NCI-H82 (cell line): ENCODE measurements around the gene GRIA3.
"Not testable (repeated sequence)": the region's sequence is repeated elsewhere in the genome, so short reads cannot be mapped to it uniquely, and the experiment has no call there.

Experiments
- DNase-seq: peaks from one replicate; lab custom pipeline; 2025; lab: John Stamatoyannopoulos, UW

The GRIA3 gene

GRCh38 chrX:123350226-123350625, 166.1 kb downstream of the GRIA3 start:
- DNase-seq = no peak

GRCh38 chrX:123357941-123358340, 173.9 kb downstream of the GRIA3 start:
- no peak for DNase-seq

DNA sequence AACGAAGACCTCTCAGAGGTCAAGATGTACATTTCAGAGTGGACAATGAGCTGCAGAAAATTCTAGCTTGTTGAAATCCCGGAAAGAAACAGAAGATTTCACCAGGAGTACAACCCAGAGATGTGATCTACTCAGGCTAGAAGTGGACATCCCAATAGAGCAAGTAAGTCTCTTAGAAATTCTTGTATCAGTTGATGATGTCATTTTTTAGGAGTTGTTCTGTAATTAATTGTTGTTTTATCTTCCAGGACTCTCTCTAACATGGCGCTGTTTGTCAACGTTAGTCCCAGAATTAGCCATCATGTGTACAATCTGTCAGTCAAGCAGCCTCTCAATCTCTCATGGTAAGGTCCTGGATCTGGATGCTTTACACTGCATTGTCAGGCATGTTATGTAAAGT, 174.4 kb downstream of the GRIA3 start:
- DNase-seq = no peak

DNA sequence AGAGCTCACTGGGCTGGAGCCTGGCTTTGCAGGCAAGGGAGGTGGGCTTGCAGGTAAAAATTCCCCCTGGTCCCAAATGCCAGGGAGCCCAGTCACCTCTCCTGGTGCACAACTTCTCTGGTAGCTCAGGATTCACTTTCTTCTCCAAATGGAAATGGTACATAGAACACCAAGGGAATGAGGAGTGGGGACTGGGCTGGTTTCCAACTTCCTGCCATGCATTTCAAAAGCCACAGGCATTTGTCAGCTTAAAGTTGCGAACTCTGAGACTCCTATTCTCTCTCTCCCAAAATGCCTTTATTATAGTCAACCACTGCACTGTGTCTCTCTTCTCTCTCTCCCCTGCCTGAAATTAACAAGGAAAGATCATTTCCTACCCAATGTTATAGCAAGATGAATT, 177.3 kb downstream of the GRIA3 start:
- peak; percentile 37 for DNase-seq

- not testable (repeated sequence) for DNase-seq
Measured at GRCh38 chrX:123386196-123386595, 202.1 kb downstream of the GRIA3 start.

DNA sequence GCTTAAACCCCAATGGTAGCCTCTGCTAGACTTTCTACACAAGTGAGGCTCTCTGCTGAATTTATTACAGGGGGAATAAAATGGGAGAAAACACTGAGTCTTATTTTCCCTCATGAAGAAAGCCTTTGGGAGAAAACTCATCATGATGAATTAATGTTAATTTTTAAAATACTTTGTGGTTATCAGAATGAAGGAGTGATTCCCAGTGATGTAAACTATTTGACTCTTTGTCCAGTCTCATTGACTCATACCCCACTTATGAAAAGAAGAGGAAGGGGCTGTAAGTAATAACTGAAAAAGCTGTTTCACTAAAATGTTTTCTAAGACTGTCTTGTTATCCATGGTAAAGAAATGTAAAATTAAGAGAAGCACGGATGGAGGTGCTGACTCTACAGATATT, 208.8 kb downstream of the GRIA3 start:
- DNase-seq = no peak

GRCh38 chrX:123399709-123400108, 215.6 kb downstream of the GRIA3 start:
- DNase-seq = no peak

GRCh38 chrX:123405231-123405630, 221.2 kb downstream of the GRIA3 start:
- no peak for DNase-seq

DNA sequence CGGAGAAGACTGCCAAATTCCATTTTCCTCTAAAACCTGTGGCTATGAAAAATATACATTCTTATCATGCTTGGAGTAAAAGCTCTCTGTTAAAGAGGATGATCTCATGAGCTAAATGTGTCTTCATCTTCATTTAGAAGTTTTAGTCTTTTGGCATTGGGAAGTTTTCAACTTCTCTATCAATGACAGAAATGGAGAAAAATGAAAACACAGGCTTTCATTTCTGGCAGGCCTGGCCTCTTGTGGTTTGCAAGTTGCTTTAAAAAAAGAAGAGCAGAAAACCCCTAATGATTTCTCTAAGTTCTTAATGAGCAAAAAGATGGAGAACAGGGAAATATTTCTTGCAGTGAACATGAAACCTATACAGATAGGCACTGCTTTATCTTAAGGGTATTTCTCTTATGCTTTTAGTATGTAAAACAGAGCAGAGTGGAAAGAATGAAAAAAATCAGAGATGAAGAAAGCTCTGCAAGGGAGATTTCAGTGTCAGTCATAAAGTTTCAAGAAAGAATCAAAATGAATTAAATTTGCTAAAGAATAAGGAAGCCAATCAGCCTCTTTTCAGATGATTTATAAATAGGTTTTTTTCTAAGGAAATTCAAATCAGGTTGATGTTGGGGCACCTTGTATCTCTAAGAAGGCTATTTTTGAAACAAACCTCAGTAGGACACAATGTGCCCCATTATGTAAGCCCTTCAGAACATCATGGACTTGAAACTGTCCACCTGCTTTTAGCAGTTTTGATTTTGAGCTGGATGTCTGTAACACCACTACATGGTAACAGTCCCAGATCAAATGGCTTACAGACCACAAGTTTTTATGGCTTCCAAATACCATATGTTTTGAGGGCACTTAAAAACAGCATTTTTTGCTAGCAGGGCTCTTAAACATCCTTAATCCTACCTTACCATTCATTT, 225.0 kb downstream of the GRIA3 start:
- DNase-seq = no peak

GRCh38 chrX:123422875-123423274, 238.8 kb downstream of the GRIA3 start:
- DNase-seq = peak; percentile 58

- DNase-seq = no peak
Measured at GRCh38 chrX:123424546-123424945, 240.5 kb downstream of the GRIA3 start.

DNA sequence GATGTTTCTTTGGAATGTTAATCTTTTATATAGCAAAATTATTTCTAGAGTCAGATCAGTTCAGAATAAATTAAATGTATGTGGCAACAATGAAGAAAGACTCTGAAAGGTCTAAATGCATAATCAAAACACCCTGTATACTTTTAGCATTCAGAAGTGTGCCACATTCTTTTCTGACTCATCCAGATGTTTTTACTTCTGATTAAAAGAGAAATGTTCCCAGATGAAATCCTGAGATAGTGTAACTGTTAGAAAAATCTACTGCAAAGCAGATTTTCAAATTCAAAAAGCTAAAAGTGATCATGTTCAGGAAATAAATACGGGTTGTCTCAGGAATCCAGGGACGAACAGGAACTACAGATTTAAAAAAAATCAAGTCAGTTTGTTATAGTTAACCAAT, 241.4 kb downstream of the GRIA3 start:
- no peak for DNase-seq

- DNase-seq = no peak
Measured at GRCh38 chrX:123425904-123426303, 241.8 kb downstream of the GRIA3 start.

DNA sequence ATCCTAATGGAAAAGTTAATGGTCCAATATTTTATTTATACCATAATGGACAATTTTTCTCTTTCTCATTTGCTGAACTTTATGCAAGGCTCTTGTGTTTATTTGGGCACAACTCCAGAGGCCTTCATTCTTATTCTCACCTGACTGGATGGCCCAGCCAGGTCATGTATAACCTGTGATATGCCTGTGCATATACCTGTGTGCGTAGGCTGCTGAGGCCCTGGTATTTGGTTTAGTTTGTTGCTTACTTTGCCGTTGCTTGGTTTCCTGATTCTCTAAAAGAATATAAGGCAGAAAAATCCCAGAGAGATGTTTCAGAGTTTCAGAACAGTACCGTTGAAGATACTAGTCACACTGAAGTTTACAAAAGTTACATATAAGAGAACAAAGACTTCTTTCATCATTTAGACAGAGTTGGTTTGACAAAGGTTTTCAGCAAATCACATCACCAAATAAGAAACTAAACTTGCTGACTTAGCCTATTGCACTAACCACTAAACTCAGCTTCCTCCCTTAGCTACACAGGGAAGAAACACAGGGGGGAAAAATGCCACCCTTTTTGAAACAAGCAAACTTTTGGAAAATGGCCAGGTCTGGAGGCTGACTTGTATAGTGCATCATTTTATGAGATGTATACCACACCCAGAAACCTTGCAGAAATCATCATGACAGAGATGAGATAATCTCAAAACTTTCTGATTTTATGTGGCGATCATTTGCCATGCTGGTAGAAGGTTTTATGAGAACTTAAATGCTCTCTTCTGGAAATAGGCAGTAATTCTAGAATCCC, 248.5 kb downstream of the GRIA3 start:
- DNase-seq = no peak

DNA sequence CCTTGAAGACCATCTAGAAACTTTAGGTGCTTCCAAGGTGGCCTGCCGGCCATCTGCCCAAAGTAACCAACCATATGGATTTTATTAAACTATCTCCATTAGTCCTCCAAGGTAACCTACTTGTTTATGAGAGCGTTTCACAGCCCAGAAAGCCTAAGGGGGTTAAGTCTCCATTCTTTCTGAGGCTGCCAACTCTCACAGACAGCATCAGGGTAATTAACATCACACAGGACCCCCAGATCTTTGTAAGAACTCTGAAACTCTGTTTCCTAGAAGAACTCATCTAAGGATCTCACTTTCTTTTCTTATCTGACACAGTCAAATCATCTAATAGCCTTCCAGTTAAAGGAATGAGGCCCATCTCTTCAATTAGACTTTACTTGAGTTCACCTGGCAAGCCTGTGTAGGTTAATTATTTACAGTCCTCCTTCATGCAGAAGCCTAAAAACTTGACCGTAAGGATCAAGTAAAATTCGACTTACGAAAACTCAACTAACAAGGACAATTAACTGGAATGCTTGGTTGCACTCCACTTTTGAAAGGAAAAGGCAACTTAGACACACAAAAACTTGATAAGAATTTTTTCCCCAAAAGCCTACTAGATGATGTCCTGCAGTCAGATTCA, 252.5 kb downstream of the GRIA3 start:
- DNase-seq = no peak

- DNase-seq = not testable (repeated sequence)
Measured at GRCh38 chrX:123439926-123440325, 255.8 kb downstream of the GRIA3 start.

DNA sequence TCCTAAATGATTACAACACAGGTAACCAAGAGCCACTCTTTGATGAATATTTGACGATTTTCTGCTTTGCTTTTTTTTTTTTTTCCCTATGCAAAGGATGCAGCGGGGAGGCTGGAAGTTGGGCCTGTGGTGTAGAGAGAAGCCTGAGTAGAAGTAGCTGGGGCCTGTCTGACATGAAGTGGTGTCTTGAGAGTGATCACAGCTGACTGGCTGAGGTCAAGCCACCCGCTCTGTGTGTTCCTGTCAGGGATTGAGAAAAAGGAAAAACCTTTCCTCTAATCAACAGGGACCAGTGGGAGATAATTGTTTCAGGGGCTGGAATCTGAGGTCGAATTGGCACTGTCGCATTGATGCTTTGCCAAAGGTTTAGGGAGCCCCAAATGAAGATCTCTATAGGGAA, 258.7 kb downstream of the GRIA3 start:
- no peak for DNase-seq

GRCh38 chrX:123447506-123447905, 263.4 kb downstream of the GRIA3 start:
- no peak for DNase-seq

GRCh38 chrX:123449335-123449734, 265.3 kb downstream of the GRIA3 start:
- DNase-seq = no peak

- DNase-seq = peak; percentile 14
Measured at GRCh38 chrX:123450222-123450621, 266.1 kb downstream of the GRIA3 start.

GRCh38 chrX:123454712-123455431, 270.8 kb downstream of the GRIA3 start:
- no peak for DNase-seq

GRCh38 chrX:123455693-123456092, 271.6 kb downstream of the GRIA3 start:
- DNase-seq = no peak
